Fibroblast of mammary gland (primary cell): ENCODE data around the gene SFXN1.

ENCODE experiments used
- DNase-seq: peaks from one replicate; pipeline ENCODE4 v3.0.0-alpha.2; 2010; ENCODE audit warnings: low read depth
- H3K4me3 ChIP-seq: 2 replicates; pipeline ENCODE4 v1.5.1; 2011; ENCODE audit warnings: low read depth, mild to moderate bottlenecking, low read length, moderate library complexity; ENCODE audit not compliant: control insufficient read depth
- CTCF ChIP-seq: conservative IDR thresholded peaks from 2 replicates; pipeline ENCODE4 v1.5.1; 2011; ENCODE audit warnings: low read depth, low read length, inconsistent platforms; ENCODE audit not compliant: control insufficient read depth, insufficient read depth

SFXN1 gene

GRCh38 chr5:175466700-175467318 is 11.6 kb upstream of the SFXN1 start:
- H3K4me3 ChIP-seq, result no peak overlapping the region
- DNase-seq, result peak; percentile 36
- no peak for TF ChIP-seq CTCF

GRCh38 chr5:175467983-175468690 is 10.2 kb upstream of the SFXN1 start:
- no peak for DNase-seq
- no peak for TF ChIP-seq CTCF
- H3K4me3 ChIP-seq, result no peak overlapping the region

GRCh38 chr5:175468892-175469291 is 9.5 kb upstream of the SFXN1 start:
- no peak overlapping the region for H3K4me3 ChIP-seq
- no peak for TF ChIP-seq CTCF
- DNase-seq, result no peak

GRCh38 chr5:175469916-175470315 is 8.4 kb upstream of the SFXN1 start:
- no peak for TF ChIP-seq CTCF
- no peak for DNase-seq
- H3K4me3 ChIP-seq, result no peak overlapping the region

- TF ChIP-seq CTCF, result no peak
- H3K4me3 ChIP-seq, result no peak overlapping the region
- no peak for DNase-seq
These were observed 7.6 kb upstream of the SFXN1 start for GRCh38 chr5:175470781-175471180.

- DNase-seq, result no peak
- H3K4me3 ChIP-seq, result no peak overlapping the region
- no peak for TF ChIP-seq CTCF
These were observed 7.2 kb upstream of the SFXN1 start for GRCh38 chr5:175471196-175471595.
